ENCODE measurements around the gene KIF16B.
"Not testable (repeated sequence)": the region's sequence is repeated elsewhere in the genome, so short reads cannot be mapped to it uniquely, and the experiment has no call there.

KIF16B gene

DNA sequence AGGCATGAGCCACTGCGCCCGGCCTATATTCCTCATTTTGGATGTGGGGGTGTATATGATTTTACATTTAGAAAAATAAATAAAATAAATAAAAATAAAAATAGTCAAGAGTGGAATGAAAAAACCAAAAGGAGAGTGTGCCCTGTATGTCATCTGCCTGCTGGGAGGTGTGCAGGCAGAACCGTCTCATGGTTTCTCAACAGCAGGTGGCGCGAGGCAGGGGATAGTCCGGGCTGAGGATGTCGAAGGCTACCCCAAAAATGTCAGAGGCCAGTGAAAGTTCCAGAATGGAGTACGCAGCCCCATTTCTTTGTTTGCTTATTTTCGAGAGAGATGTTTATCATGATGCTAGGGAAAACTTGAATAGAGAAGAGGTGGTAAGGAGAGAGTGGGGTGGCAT is 16.4 kb upstream of the KIF16B start:
- no peak for DNase-seq (ENCODE audit: low spot score)

DNA sequence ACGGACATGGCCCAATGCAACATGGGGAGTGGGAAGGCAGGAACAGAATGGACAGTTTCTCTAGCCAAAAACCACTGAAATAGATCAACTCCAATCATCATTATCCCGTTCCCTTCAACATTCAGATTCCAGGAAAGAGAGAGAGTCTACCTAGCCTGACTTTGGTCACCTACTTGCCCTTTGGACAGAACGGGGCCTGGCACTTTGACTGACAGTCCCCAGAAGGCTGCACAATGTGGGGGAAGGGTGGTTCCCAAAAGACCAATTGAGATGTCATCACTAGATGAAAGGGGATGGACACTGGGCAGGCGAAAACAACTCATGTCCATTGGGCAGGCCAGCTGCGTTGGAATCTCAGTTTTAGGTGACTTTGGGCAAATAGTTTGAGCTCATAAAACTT is 15.0 kb upstream of the KIF16B start:
- DNase-seq (ENCODE audit: low spot score) = no peak

DNA sequence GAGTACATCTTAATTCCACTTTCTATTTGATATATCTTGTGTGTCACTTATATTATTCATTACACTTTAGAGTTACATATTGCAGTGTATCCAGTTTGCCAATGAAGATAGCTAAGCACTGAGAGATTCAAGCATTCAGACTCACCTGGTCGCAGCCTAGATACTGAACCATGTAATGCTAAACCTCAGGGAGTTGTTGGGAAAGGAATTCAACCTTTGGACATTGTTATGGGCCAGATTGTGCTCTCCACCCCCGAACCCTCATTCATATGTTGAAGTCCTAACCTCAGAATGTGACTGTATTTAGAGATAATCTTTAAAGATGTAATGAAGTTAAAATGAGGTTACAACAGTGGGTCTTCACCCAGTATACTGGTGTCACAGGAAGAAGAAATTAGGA is 13.8 kb upstream of the KIF16B start:
- no peak for DNase-seq (ENCODE audit: low spot score)

GRCh38 chr20:16583474-16583873 is 10.2 kb upstream of the KIF16B start:
- no peak for DNase-seq (ENCODE audit: low spot score)

- no peak for DNase-seq (ENCODE audit: low spot score)
Measured at GRCh38 chr20:16581241-16581640, 8.0 kb upstream of the KIF16B start.

DNA sequence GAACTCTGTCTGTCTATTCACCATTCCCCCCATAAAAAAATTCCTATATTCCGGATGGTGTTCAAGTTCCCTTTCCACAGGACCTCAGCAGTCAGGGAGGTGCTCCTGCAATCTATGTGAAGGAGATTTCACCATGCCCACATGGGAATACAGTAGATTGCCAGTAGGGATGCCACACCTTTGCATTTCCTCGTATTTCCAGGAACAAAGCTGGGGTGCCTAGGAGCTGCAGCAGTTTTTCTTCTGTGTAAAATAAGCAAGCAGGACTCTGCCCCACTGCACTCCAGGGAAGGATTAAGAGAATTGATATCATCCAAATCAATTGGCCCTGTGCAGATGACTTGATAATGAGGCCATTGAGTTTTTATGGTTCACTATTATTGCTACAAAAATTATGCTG is 7.4 kb upstream of the KIF16B start:
- no peak for DNase-seq (ENCODE audit: low spot score)

DNA sequence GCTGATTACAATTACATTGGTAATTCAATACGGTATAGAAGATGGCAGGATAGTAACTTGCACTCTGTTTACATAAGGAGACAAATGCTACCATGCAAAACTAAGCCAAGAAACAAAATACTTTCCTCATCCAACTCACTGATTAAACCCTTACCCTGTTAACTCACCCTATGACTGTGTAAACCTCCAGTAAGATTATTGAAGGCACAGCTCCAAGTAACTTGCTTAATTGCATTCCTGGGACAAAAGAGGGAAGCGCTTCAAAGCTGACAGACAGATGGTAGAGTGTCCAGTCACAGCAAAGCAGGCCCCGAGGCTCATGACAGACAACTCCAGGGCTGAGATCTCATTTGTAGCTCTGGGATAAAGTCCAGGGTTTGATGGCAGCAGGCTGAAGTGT is 6.9 kb upstream of the KIF16B start:
- no peak for DNase-seq (ENCODE audit: low spot score)

DNA sequence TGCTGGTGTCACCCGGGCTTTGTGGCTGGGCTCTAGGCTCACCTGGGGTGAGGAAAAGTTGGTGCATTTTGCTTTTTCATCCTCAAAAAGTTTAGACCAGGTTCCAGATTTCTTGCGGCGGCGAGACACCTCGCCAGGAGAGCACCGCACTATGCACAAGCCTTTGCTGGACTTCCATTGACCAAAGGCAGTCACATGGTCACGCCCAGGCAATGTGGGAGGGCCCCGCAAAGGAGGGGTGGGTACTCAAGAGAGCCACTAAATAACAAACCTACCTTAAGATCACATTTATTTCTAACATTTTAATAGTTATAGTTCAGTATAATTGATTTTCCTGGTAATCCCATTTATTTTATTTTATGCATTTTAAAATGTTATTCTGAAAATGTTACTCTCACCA is 3.0 kb upstream of the KIF16B start:
- DNase-seq (ENCODE audit: low spot score) = no peak

GRCh38 chr20:16575390-16576140 is 2.3 kb upstream of the KIF16B start:
- DNase-seq (ENCODE audit: low spot score) = no peak

DNA sequence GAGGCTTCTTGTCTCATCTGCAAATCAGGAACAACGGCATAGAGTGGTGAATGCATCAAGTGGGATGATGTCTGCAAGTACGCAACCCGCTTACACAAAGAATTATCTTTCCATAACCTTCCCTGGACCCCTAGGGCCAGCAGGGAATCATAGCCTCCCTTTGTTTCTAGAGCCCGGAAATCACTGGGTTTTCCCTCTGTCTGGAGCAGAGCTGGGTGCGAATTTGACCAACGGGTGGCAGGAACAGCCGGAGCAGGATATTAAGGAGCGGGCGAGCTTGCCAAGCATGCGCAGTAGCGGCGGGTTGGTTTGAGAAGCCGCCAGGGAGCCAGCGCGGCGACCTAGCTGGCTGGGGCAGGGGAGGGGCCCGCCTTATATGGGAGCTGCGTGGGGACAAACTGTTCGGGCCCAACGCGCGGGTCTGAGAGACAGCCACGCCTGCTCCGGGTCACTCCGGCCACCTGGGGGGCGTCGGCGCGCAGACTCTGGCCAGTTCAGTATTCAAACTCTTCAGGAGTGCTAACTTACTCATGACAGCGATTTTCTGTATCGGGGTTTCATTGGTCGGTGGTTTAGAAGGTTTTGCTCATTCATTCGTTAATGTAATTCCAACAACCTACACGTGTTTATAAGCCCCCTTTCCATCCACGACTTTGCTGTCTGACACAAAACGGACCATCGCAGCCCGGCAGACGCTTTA is 1.6 kb upstream of the KIF16B start:
- peak; percentile 74 for DNase-seq (ENCODE audit: low spot score)

- DNase-seq (ENCODE audit: low spot score) = no peak
Measured at GRCh38 chr20:16571333-16571732, 1.9 kb downstream of the KIF16B start.

- no peak for DNase-seq (ENCODE audit: low spot score)
Measured at GRCh38 chr20:16569246-16570153, 3.7 kb downstream of the KIF16B start.

GRCh38 chr20:16566080-16566479 is 7.2 kb downstream of the KIF16B start:
- no peak for DNase-seq (ENCODE audit: low spot score)

DNA sequence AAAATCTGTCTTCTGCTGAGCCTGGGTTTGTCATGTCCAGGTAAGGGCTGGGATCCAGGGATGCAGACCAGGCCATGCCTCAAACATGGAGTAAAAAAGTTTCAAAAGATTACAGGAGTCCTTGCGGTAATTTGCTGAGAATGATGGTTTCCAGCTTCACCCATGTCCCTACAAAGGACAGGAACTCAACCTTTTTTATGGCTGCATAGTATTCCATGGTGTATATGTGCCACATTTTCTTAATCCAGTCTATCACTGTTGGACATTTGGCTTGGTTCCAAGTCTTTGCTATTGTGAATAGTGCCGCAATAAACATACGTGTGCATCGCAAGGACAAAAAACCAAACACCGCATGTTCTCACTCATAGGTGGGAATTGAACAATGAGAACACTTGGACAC is 9.2 kb downstream of the KIF16B start:
- DNase-seq (ENCODE audit: low spot score) = not testable (repeated sequence)

GRCh38 chr20:16563066-16563806 is 10.0 kb downstream of the KIF16B start:
- no peak for DNase-seq (ENCODE audit: low spot score)

DNA sequence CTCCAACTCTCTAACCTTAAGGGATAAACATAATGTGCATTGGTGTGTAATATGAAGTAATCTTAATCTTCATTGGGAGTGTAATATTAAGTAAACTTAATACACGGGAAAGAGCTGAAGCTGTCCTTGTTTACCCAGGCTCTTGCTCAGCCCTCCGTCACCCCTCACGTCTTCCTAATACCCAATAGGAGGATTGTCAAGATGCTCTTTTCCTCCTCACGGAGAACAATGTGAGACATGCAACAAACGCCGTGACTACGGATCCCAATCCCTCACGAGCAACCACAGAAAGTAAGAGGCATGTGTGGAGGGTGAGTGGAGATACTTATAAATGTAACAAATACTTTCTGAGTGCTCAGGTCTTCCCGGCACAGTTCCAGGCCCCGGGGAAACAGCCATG is 11.0 kb downstream of the KIF16B start:
- no peak for DNase-seq (ENCODE audit: low spot score)

DNA sequence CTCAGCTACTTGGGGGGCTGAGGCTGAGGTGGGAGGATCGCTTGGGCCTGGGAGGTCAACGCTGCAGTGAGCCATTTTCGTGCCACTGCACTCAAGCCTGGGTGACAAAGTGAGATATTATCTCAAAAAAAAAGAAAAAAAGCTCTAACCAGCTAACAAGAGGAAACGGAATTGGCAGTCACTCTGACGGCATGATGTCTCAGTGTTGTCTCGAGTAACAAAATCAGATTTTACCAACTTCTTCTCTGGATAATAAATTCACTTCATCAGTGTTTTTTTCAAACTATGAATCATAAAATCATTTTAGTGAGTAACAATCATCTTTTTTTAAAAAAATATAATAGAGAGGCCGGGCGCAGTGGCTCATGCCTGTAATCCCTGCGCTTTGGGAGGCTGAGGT is 12.6 kb downstream of the KIF16B start:
- DNase-seq (ENCODE audit: low spot score) = no peak

DNA sequence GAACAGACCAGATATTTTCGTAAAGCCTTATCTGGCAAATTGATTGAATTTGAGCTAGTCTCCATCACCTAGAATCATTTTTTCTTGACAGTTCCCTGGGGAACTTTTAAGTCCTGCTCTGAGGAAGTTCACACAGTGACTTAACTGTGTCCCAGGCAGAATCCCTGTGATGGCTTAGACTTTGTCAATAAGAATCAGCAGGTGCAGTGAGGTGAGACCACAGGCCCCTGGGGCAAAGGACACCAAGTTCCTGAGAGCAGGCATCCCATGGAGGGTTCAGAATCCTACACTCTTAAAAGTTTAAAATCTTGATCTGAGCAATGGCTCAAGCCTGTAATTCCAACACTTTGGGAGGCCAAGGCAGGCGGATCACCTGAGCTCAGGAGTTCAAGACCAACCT is 13.0 kb downstream of the KIF16B start:
- DNase-seq (ENCODE audit: low spot score) = no peak

- DNase-seq (ENCODE audit: low spot score) = no peak
Measured at GRCh38 chr20:16556301-16556700, 16.9 kb downstream of the KIF16B start.

DNA sequence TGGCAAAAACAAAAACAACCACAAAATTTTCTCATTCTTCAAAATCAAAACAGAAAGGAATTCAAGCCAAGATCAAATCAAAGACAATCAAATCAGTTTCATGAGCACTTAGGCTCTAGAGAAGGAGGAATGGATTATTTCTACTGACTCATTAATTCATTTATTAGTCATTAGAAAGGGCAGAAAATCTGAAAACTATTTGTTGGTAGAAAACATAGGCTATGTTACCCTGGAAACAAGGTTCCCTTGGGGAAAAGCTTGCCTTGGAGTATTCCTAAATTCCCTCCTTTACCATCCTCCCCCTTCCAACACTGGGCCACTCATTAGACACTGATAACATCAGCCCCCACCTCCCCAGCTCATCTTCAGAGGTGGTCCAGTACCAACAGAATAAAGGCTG is 17.5 kb downstream of the KIF16B start:
- no peak for DNase-seq (ENCODE audit: low spot score)

DNA sequence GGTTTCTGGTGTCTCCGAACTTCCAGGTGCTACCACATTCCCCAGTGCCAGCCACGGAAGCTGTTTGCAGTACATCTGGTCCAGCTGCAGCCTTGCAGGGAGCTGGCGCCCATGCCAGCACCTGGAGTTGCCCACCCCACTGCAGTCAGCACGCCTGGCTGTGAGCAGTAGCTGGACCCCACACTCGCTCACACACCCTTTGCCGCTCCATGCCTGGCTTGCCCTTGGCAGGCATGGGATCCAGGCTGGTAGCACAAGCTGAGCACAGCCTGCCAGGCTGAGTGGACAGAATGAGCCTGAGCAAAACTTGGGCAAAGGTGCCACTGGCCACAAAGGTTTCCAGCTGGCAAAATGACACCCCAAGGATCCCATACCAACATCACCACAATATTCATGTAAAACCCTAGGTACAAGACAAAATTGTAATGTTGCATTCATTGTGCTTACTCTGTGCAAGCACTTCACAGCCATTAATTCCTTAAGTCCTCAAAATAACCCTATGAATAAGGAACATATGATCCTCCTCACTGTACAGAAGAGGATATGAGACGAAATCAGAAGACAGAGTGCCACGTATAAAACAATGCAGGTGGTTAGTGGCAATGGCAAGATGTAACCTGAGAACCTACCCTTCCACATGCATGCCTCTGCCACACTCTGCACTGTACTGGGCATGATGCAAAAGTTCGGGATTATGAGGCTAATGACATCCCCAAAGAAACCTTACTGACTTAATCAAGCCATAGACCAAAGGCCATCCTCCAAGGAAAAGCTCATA is 18.3 kb downstream of the KIF16B start:
- DNase-seq (ENCODE audit: low spot score) = no peak
